Fibroblast of pulmonary artery (primary cell): ENCODE measurements around the gene KIF26B.
A peak's percentile ranks its signal among the peaks of the same experiment; 100 is the strongest.

Experiments
- DNase-seq: peaks from one replicate; pipeline ENCODE4 v3.0.0-alpha.2; 2010; ENCODE audit warnings: low read depth
- H3K4me3 ChIP-seq: replicated peaks from 2 replicates; pipeline ENCODE4 v1.5.1; 2011; ENCODE audit warnings: low read depth, mild to moderate bottlenecking, control low read depth, low read length, moderate library complexity
- TF ChIP-seq, protein P1 (sequence below): IDR thresholded peaks from 2 replicates; pipeline ENCODE4 v1.5.1; 2011; ENCODE audit warnings: mild to moderate bottlenecking, control low read depth, low read length, inconsistent platforms; ENCODE audit errors: missing control alignments

The KIF26B gene

GRCh38 chr1:245110406-245110805 is 44.4 kb upstream of the KIF26B start:
- TF ChIP-seq, protein P1, sequence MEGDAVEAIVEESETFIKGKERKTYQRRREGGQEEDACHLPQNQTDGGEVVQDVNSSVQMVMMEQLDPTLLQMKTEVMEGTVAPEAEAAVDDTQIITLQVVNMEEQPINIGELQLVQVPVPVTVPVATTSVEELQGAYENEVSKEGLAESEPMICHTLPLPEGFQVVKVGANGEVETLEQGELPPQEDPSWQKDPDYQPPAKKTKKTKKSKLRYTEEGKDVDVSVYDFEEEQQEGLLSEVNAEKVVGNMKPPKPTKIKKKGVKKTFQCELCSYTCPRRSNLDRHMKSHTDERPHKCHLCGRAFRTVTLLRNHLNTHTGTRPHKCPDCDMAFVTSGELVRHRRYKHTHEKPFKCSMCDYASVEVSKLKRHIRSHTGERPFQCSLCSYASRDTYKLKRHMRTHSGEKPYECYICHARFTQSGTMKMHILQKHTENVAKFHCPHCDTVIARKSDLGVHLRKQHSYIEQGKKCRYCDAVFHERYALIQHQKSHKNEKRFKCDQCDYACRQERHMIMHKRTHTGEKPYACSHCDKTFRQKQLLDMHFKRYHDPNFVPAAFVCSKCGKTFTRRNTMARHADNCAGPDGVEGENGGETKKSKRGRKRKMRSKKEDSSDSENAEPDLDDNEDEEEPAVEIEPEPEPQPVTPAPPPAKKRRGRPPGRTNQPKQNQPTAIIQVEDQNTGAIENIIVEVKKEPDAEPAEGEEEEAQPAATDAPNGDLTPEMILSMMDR, result no peak
- no peak for DNase-seq
- H3K4me3 ChIP-seq, result no peak overlapping the region

DNA sequence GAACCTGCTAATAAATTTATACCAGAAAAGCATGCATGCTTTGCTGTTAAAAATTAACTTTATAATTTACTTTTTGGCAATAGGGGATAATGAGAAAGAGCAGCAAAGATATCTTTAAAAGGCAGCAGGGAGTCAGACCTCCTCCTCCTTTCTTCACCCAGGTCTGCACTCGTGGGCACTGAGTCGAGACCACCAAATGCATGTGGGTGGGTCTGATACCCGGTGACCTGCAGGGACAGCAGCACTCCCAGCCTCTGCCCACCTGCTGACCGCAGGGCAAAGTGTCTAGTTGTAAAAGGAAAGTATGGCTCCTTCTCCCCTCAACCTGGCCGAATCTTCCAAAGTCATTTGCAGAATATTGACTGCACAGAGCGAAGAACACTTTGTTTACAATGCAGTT is 43.7 kb upstream of the KIF26B start:
- H3K4me3 ChIP-seq, result no peak overlapping the region
- no peak for DNase-seq
- TF ChIP-seq, protein P1, result no peak

GRCh38 chr1:245113649-245114048 is 41.1 kb upstream of the KIF26B start:
- TF ChIP-seq, protein P1, result no peak
- H3K4me3 ChIP-seq, result no peak overlapping the region
- no peak for DNase-seq

DNA sequence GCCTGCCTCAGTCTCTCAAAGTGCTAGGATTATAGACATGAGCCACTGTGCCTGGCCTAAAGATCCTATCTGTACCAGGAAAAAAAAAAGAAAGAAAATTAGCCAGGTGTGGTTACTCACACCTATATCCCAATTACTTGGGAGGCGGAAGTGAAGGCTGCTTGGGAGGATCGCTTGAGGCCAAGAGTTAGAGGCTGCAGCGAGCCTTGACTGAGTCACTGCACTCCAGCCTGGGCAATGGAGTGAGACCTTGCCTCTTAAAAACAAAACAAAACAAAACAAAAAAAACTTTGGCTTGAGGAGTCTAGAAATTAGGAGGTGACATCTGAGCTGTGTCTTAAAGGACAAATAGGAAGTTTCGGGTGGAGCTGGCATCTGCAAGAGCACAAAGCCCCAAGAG is 38.7 kb upstream of the KIF26B start:
- TF ChIP-seq, protein P1, result no peak
- H3K4me3 ChIP-seq, result no peak overlapping the region
- no peak for DNase-seq

- peak; percentile 11 for DNase-seq
- TF ChIP-seq, protein P1, result no peak
- no peak overlapping the region for H3K4me3 ChIP-seq
Observed at GRCh38 chr1:245116751-245117150, 38.0 kb upstream of the KIF26B start.

DNA sequence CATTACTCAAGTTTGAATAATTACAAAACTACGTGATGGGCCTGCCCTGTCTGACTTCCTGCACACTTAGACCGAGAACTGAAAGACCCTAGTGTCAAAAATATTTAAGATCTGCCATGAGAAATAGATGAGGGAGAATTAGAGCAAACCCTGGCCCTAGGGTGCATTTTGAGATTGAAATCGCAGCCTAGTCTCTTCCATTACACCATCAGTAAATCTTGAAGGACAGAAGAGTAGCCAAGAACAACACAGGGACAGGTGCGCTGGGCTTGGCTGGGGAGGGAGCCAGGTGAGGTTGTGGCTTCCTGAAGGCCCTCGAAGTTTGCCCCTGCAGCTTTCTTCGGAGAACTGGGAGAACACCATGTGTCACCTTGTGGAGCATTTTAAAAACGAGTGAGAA is 36.7 kb upstream of the KIF26B start:
- H3K4me3 ChIP-seq, result no peak overlapping the region
- no peak for DNase-seq
- TF ChIP-seq, protein P1, result no peak

GRCh38 chr1:245118806-245119205 is 36.0 kb upstream of the KIF26B start:
- DNase-seq, result no peak
- no peak overlapping the region for H3K4me3 ChIP-seq
- TF ChIP-seq, protein P1, result no peak
